K562 (cell line): ENCODE data around the gene AARSD1. TPM values are rescaled to one million over a fixed set of nuclear protein-coding genes. Genes with fewer than 3 reads are reported as not detected.

Experiments used
- ATAC-seq: fragments of 200-7000 bp; cut with Tn5 transposase; 3 replicates; pipeline ENCODE4 v1.9.1; 2020; ENCODE audit warnings: moderate library complexity
- BruUV-seq: library from RNA; stranded (reverse); fragments of 400-500 nt; replicated peaks from 2 replicates; lab custom pipeline; 2021; lab: Mats Ljungman, UMichigan
- CTCF ChIA-PET: fragments of 300-600 bp; formaldehyde crosslinking; extraction: SDS; loops from one replicate; lab custom pipeline; 2021; ENCODE audit warnings: low intra/inter-chr PET ratio; lab: Yijun Ruan, JAX
- POLR2A ChIA-PET: fragments of 300-600, 350-650 bp; sonication (Branson Sonifier 250); formaldehyde crosslinking; extraction: SDS; loops from one replicate; lab custom pipeline; 2021; ENCODE audit warnings: antibody characterized with exemption, inconsistent platforms; lab: Yijun Ruan, JAX
- DNase-seq, 4 experiments: peaks; one replicate each; pipeline versions ENCODE4 v3.0.0 to v3.0.0-alpha.2; 2011 to 2018; ENCODE audit warnings: low spot score in 3 of 4, mixed read lengths in 3 of 4; ENCODE audit errors: extremely low read depth in 1 of 4
- FAIRE-seq: peaks from 2 replicates; lab custom pipeline; 2011; peaks lifted over from hg19 to GRCh38; lab: Jason Lieb, UNC
- H2AFZ ChIP-seq: 2 replicates; pipeline ENCODE4 v1.6.0; 2011; ENCODE audit warnings: low read depth, low read length, control low read depth, inconsistent platforms
- H3K27ac ChIP-seq: fragments of 200-600 bp; 3 replicates; pipeline ENCODE4 v1.8.0; 2011; ENCODE audit warnings: low read depth, mild to moderate bottlenecking, control low read depth, inconsistent platforms, low read length, moderate library complexity, mixed read lengths; ENCODE audit errors: extremely low read depth
- H3K27me3 ChIP-seq, 2 experiments: fragments of 300-600 bp in 1 of 2; 2 replicates in 1 of 2; 3 replicates in 1 of 2; pipeline versions ENCODE4 v1.6.0 to v1.8.0; 2011; ENCODE audit warnings: inconsistent platforms in 2 of 2, low read length in 2 of 2, mild to moderate bottlenecking in 1 of 2, mixed read lengths in 1 of 2, moderate library complexity in 1 of 2; ENCODE audit not compliant: control insufficient read depth in 2 of 2, insufficient read depth in 2 of 2
- H3K36me3 ChIP-seq: fragments of 300-600 bp; 3 replicates; pipeline ENCODE4 v1.8.0; 2011; ENCODE audit warnings: mild to moderate bottlenecking, low read length, inconsistent platforms; ENCODE audit not compliant: control insufficient read depth, insufficient read depth
- H3K4me1 ChIP-seq, 2 experiments: fragments of 200-600 bp in 1 of 2; replicated peaks in 1 of 2; 2 replicates in 1 of 2; 3 replicates in 1 of 2; pipeline versions ENCODE4 v1.5.1 to v1.8.0; 2011; ENCODE audit warnings: inconsistent platforms in 2 of 2, low read length in 2 of 2, mild to moderate bottlenecking in 1 of 2, mixed read lengths in 1 of 2, moderate library complexity in 1 of 2; ENCODE audit not compliant: control insufficient read depth in 2 of 2, insufficient read depth in 2 of 2
- H3K4me2 ChIP-seq: 2 replicates; pipeline ENCODE4 v1.6.1; 2011; ENCODE audit warnings: low read length, control low read depth, inconsistent platforms, mixed read lengths; ENCODE audit not compliant: insufficient read depth
- H3K4me3 ChIP-seq: fragments of 200-600 bp; sonication (generic), shearing (Covaris generic); 2 replicates; pipeline ENCODE4 v1.5.1; 2016; ENCODE audit warnings: control low read depth, inconsistent platforms
- H3K79me2 ChIP-seq: fragments of 200-600 bp; 3 replicates; pipeline ENCODE4 v1.8.0; 2011; ENCODE audit warnings: low read length, inconsistent platforms; ENCODE audit not compliant: control insufficient read depth, insufficient read depth
- H3K9ac ChIP-seq, 2 experiments: 2 replicates each; pipeline versions ENCODE4 v1.6.0 to v1.6.1; 2011; ENCODE audit warnings: low read depth in 2 of 2, low read length in 2 of 2, control low read depth in 1 of 2, inconsistent platforms in 1 of 2, mild to moderate bottlenecking in 1 of 2, mixed read lengths in 1 of 2; ENCODE audit not compliant: insufficient read depth in 1 of 2
- H3K9me1 ChIP-seq: one replicate; pipeline ENCODE4 v1.6.0; 2011; ENCODE audit warnings: inconsistent platforms, mild to moderate bottlenecking, low read length, moderate library complexity; ENCODE audit not compliant: control insufficient read depth, insufficient read depth
- H3K9me3 ChIP-seq: replicated peaks from 2 replicates; pipeline ENCODE4 v1.5.1; 2011; ENCODE audit warnings: low read depth, low read length, inconsistent platforms; ENCODE audit not compliant: control insufficient read depth, insufficient read depth
- H4K20me1 ChIP-seq: replicated peaks from 2 replicates; pipeline ENCODE4 v1.6.1; 2011; ENCODE audit warnings: low read length, inconsistent platforms, mixed read lengths; ENCODE audit not compliant: control insufficient read depth, insufficient read depth
- BDP1 ChIP-seq: IDR thresholded peaks from 3 replicates; pipeline ENCODE4 v1.6.1; 2011; ENCODE audit not compliant: insufficient read length, insufficient read depth
- HNRNPUL1 ChIP-seq: fragments of 200-400 bp; formaldehyde crosslinking; IDR thresholded peaks from 2 replicates; pipeline ENCODE4 v1.6.1; 2017; ENCODE audit warnings: low read length
- MAFF ChIP-seq: IDR thresholded peaks from 2 replicates; pipeline ENCODE4 v1.6.1; 2012; ENCODE audit warnings: low read length, improper control_type of control experiment
- MYNN ChIP-seq, 2 experiments: sonication (generic); formaldehyde crosslinking in 1 of 2; IDR thresholded peaks; 2 replicates each; pipeline versions ENCODE4 v1.5.0 to v1.6.1; 2016 to 2020; ENCODE audit warnings: antibody characterized with exemption in 1 of 2, missing genetic modification reagents in 1 of 2
- NUFIP1 ChIP-seq: fragments of 450-650 bp; IDR thresholded peaks from 2 replicates; pipeline ENCODE4 v1.6.1; 2018; ENCODE audit not compliant: partially characterized antibody
- PRMT5 ChIP-seq: sonication (generic); formaldehyde crosslinking; IDR thresholded peaks from 2 replicates; pipeline ENCODE4 v1.5.0; 2020; ENCODE audit warnings: missing genetic modification reagents
- PRPF4 ChIP-seq: fragments of 200-400 bp; formaldehyde crosslinking; IDR thresholded peaks from one replicate; pipeline ENCODE4 v1.6.1; 2017; ENCODE audit warnings: low read length, low read depth, mild to moderate bottlenecking; ENCODE audit not compliant: insufficient read depth, poor library complexity, severe bottlenecking
- TEAD1 ChIP-seq, 2 experiments: fragments of 450-650 bp in 1 of 2; sonication (generic) in 1 of 2; formaldehyde crosslinking; IDR thresholded peaks; 2 replicates each; pipeline versions ENCODE4 v1.4.0 to v1.8.0; 2020 to 2022; ENCODE audit warnings: mild to moderate bottlenecking in 2 of 2, missing genetic modification reagents in 1 of 2
- THRAP3 ChIP-seq: fragments of 450-650 bp; IDR thresholded peaks from 2 replicates; pipeline ENCODE4 v1.6.1; 2016; ENCODE audit warnings: mild to moderate bottlenecking, inconsistent platforms, borderline replicate concordance
- TRIM28 ChIP-seq: fragments of 450-650 bp; IDR thresholded peaks from 2 replicates; pipeline ENCODE4 v1.6.1; 2017
- ZFX ChIP-seq: sonication (generic); formaldehyde crosslinking; IDR thresholded peaks from 2 replicates; pipeline ENCODE4 v1.8.0; 2022; ENCODE audit warnings: mild to moderate bottlenecking, missing genetic modification reagents, moderate library complexity
- ZKSCAN1 ChIP-seq: fragments of 150-350 bp; IDR thresholded peaks from 2 replicates; pipeline ENCODE4 v1.6.1; 2016; ENCODE audit warnings: low read depth, low read length
- ZNF174 ChIP-seq: fragments of 250-450 bp; sonication (Bioruptor Pico); IDR thresholded peaks from 2 replicates; pipeline ENCODE4 v1.4.0; 2020; ENCODE audit warnings: mild to moderate bottlenecking
- ZZZ3 ChIP-seq: fragments of 450-650 bp; IDR thresholded peaks from 2 replicates; pipeline ENCODE4 v1.6.1; 2016; ENCODE audit warnings: antibody characterized with exemption, mild to moderate bottlenecking, moderate library complexity
- WGBS: fragments of 100-300 bp; shearing (Covaris generic); methylation state at CpG from one replicate; pipeline ENCODE4 v1.1.6; 2016; ENCODE audit warnings: low coverage, mixed read lengths; ENCODE audit not compliant: insufficient coverage; ENCODE audit errors: missing lambda C conversion rate; 5-methylcytosine and 5-hydroxymethylcytosine counted together
- in situ Hi-C: fragments of 300-500 bp; cut with MboI; formaldehyde crosslinking; loops from 4 replicates; pipeline ENCODE4 v1.15.0; 2018; ENCODE audit warnings: inconsistent platforms, mixed read lengths
- intact Hi-C: fragments of 100-400 bp; cut with micrococcal nuclease; formaldehyde crosslinking; loops from 2 replicates; pipeline ENCODE4 v1.14.2; 2022
- polyA plus RNA-seq, 8 experiments: library from polyadenylated mRNA; depleted of rRNA in 4 of 8; stranded (reverse) in 5 of 8; unstranded in 3 of 8; fragments of >200 nt; fragmentation: Nextera tagmentation in 2 of 8; fragmentation: Illumina TruSeq in 1 of 8; extraction: Ambion mirVana in 2 of 8; extraction: Trizol in 1 of 8; gene quantifications; 2 replicates each; pipeline versions ENCODE4 v1.2.1 to v1.2.3, GENCODE V29; 2011 to 2014; ENCODE audit warnings: inconsistent platforms in 1 of 8, missing spikeins in 1 of 8
- total RNA-seq, 7 experiments: library from RNA; depleted of rRNA in 6 of 7; stranded (reverse); fragments of >200 nt in 6 of 7; fragmentation: Illumina TruSeq in 2 of 7; extraction: Trizol in 2 of 7; gene quantifications; 2 replicates each; pipeline versions ENCODE4 v1.2.1 to v1.2.3, GENCODE V29; 2011 to 2021; ENCODE audit warnings: low replicate concordance in 1 of 7
- TF ChIP-seq, protein P1 (sequence below): IDR thresholded peaks from 3 replicates; pipeline ENCODE4 v1.6.1; 2011; ENCODE audit warnings: borderline replicate concordance, mild to moderate bottlenecking; ENCODE audit not compliant: insufficient read length, insufficient read depth

The AARSD1 gene
- total and polyA plus RNA-seq, 9 of the 15 experiments (the other 6 are each of a cell fraction or from before 2014, with no cell fraction given): 51.7 to 98.5 (median 68.6) TPM

GRCh38 chr17:42989726-42990652 is 25.7 kb upstream of the AARSD1 start:
- intact Hi-C loops: no loop called here
- Histone ChIP-seq H3K9me1 (no peaks in the 10 kb centered on the region), H3K27me3 (no peaks in the 10 kb centered on the region), H3K9ac (no peak overlapping the region), H3K27ac (no peak overlapping the region), H3K36me3 (peaks cover 91% of the 10 kb centered on the region), H3K4me2 (no peak overlapping the region), H4K20me1 (no peaks in the 10 kb centered on the region), H3K4me1 (0 out of 5 replicates have a peak, but pooled peaks cover 0 to 2% of the 10 kb centered on the region in 2 experiments)
- no TSS peak for BruUV-seq
- no peak for ATAC-seq
- in situ Hi-C loops: no loop called here
- CTCF ChIA-PET: no interaction called here
- FAIRE-seq: no peak
- POLR2A ChIA-PET: interaction anchor here (1.8 kb wide), 1 partner anchor 19 kb away, joined by 3 read pairs; no protein-coding TSS in a partner anchor
- no peak for DNase-seq
- WGBS: 94% methylated on average over 6 of the region's 6 CpGs
- TF ChIP-seq TRIM28 (no peak), MAFF (no peak), PRPF4 (no peak), NUFIP1 (no peak), TEAD1 (CRISPR knock-in tag; IDR thresholded peaks at IDR 0.05) (no peak), BDP1 (no peak), MYNN (IDR thresholded peaks at IDR 0.05) (no peak), MYNN (CRISPR knock-in tag; IDR thresholded peaks at IDR 0.05) (no peak), ZZZ3 (no peak), ZNF174 (no peak), HNRNPUL1 (no peak), ZKSCAN1 (no peak), THRAP3 (no peak), ZFX (no peak), PRMT5 (CRISPR knock-in tag) (no peak)
- TF ChIP-seq, protein P1, sequence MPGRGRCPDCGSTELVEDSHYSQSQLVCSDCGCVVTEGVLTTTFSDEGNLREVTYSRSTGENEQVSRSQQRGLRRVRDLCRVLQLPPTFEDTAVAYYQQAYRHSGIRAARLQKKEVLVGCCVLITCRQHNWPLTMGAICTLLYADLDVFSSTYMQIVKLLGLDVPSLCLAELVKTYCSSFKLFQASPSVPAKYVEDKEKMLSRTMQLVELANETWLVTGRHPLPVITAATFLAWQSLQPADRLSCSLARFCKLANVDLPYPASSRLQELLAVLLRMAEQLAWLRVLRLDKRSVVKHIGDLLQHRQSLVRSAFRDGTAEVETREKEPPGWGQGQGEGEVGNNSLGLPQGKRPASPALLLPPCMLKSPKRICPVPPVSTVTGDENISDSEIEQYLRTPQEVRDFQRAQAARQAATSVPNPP: no peak
- TF ChIP-seq, all 486 proteins: peak for 0
- H3K9me3 ChIP-seq: no peaks in the 10 kb centered on the region
- peaks cover 4% of the 10 kb centered on the region for H3K79me2 ChIP-seq
- no peak overlapping the region for H2AFZ ChIP-seq
- H3K4me3 ChIP-seq: no peak overlapping the region
